Measurements from ENCODE around the gene IDH3G. TPM values are rescaled to one million over a fixed set of nuclear protein-coding genes. Genes with fewer than 3 reads are reported as not detected.

Gene IDH3G
- total and polyA plus RNA-seq, 2 donors (not counting 1 experiment from before 2014, with no cell fraction given): 62.8 to 122 TPM

- Histone ChIP-seq H2AFZ (ENCODE audit: insufficient read depth, low read depth, low read length, poor library complexity, severe bottlenecking) (no peak overlapping the region), H4K20me1 (ENCODE audit: control insufficient read depth, insufficient read depth, low read length, poor library complexity, severe bottlenecking) (no peaks in the 10 kb centered on the region), H3K4me3 (ENCODE audit: control extremely low read depth in 1 of 5, extremely low read depth in 1 of 5, insufficient read depth in 1 of 5, low read depth in 2 of 5, low read length in 4 of 5) (no peak overlapping the region), H3K4me2 (replicated peaks; ENCODE audit: low read depth, low read length, poor library complexity, severe bottlenecking) (peak overlapping the region; percentile 50), H3K9me3 (ENCODE audit: control extremely low read depth in 1 of 3, control insufficient read depth in 2 of 3, insufficient read depth in 1 of 3, low read length in 2 of 3) (peaks cover 0 to 9% (median 0%) of the 10 kb centered on the region in 3 donors), H3K36me3 (replicated peaks in 1 of 2; ENCODE audit: control extremely low read depth in 1 of 2, control insufficient read depth in 1 of 2, extremely low read depth in 1 of 2, insufficient read depth in 2 of 2, low read length in 1 of 2) (no peaks in the 10 kb centered on the region), H3K4me1 (ENCODE audit: control insufficient read depth in 2 of 2, insufficient read depth in 2 of 2, low read length in 2 of 2) (peaks cover 7 to 16% of the 10 kb centered on the region in 2 donors), H3K27ac (ENCODE audit: low read length in 2 of 2) (no peak overlapping the region), H3K79me2 (ENCODE audit: control insufficient read depth, insufficient read depth, low read length) (no peaks in the 10 kb centered on the region), H3K27me3 (replicated peaks in 1 of 4; ENCODE audit: control extremely low read depth in 1 of 4, control insufficient read depth in 3 of 4, insufficient read depth in 4 of 4, low read length in 3 of 4) (peaks cover 0 to 40% (median 8%) of the 10 kb centered on the region in 4 experiments), H3K9ac (ENCODE audit: low read length) (no peak overlapping the region)
- ATAC-seq (ENCODE audit: low read depth): no peak
- ChIA-PET POLR2A (no interaction called here), CTCF (no interaction called here)
- TF ChIP-seq EZH2 (IDR thresholded peaks at IDR 0.05; ENCODE audit: borderline replicate concordance, insufficient read depth, low read depth, low read length, poor library complexity, severe bottlenecking): no peak
- TF ChIP-seq CTCF (IDR thresholded peaks at IDR 0.05): no peak
- intact Hi-C loops (cut with micrococcal nuclease): no loop called here
- Mint-ChIP-seq H3K27me3 (peaks cover 32% of the 10 kb centered on the region), H3K27ac (no peak overlapping the region), H3K4me3 (peak overlapping the region; percentile 64), H3K4me1 (peaks cover 5% of the 10 kb centered on the region), H3K9me3 (ENCODE audit: insufficient read depth) (no peaks in the 10 kb centered on the region)
- 69% methylated on average over 3 of the region's 23 CpGs for WGBS (ENCODE audit: insufficient coverage)
- DNase-seq: no peak
These were observed 37.4 kb upstream of the IDH3G start for GRCh38 chrX:153831429-153832150.

GRCh38 chrX:153830640-153831428 lies 36.7 kb upstream of the IDH3G start:
- Histone ChIP-seq H3K4me1 (ENCODE audit: control insufficient read depth in 2 of 2, insufficient read depth in 2 of 2, low read length in 2 of 2) (peaks cover 7 to 16% of the 10 kb centered on the region in 2 donors), H3K4me3 (ENCODE audit: control extremely low read depth in 1 of 5, extremely low read depth in 1 of 5, insufficient read depth in 1 of 5, low read depth in 2 of 5, low read length in 4 of 5) (no peak overlapping the region), H3K36me3 (replicated peaks in 1 of 2; ENCODE audit: control extremely low read depth in 1 of 2, control insufficient read depth in 1 of 2, extremely low read depth in 1 of 2, insufficient read depth in 2 of 2, low read length in 1 of 2) (no peaks in the 10 kb centered on the region), H2AFZ (ENCODE audit: insufficient read depth, low read depth, low read length, poor library complexity, severe bottlenecking) (no peak overlapping the region), H4K20me1 (ENCODE audit: control insufficient read depth, insufficient read depth, low read length, poor library complexity, severe bottlenecking) (no peaks in the 10 kb centered on the region), H3K79me2 (ENCODE audit: control insufficient read depth, insufficient read depth, low read length) (no peaks in the 10 kb centered on the region), H3K9me3 (ENCODE audit: control extremely low read depth in 1 of 3, control insufficient read depth in 2 of 3, insufficient read depth in 1 of 3, low read length in 2 of 3) (peaks cover 0 to 9% (median 0%) of the 10 kb centered on the region in 3 donors), H3K27ac (ENCODE audit: low read length in 2 of 2) (no peak overlapping the region), H3K4me2 (replicated peaks; ENCODE audit: low read depth, low read length, poor library complexity, severe bottlenecking) (peak overlapping the region; percentile 81), H3K27me3 (replicated peaks in 1 of 4; ENCODE audit: control extremely low read depth in 1 of 4, control insufficient read depth in 3 of 4, insufficient read depth in 4 of 4, low read length in 3 of 4) (peaks cover 0 to 40% (median 8%) of the 10 kb centered on the region in 4 experiments), H3K9ac (ENCODE audit: low read length) (no peak overlapping the region)
- Mint-ChIP-seq H3K4me3 (peak overlapping the region; percentile 59), H3K4me1 (peaks cover 5% of the 10 kb centered on the region), H3K9me3 (ENCODE audit: insufficient read depth) (no peaks in the 10 kb centered on the region), H3K27ac (no peak overlapping the region), H3K27me3 (peaks cover 32% of the 10 kb centered on the region)
- no peak for TF ChIP-seq CTCF (IDR thresholded peaks at IDR 0.05)
- WGBS (ENCODE audit: insufficient coverage): under 1% methylated on average over 86 of the region's 102 CpGs
- ATAC-seq (ENCODE audit: low read depth): no peak
- intact Hi-C loops (cut with micrococcal nuclease): no loop called here
- CTCF ChIA-PET: no interaction called here
- DNase-seq: no peak
- POLR2A ChIA-PET: no interaction called here
